ENCODE measurements around the gene SCIMP. TPM values are rescaled to one million over a fixed set of nuclear protein-coding genes. Genes with fewer than 3 reads are reported as not detected.
A peak's percentile ranks its signal among the peaks of the same experiment; 100 is the strongest.

Gene SCIMP
- total RNA-seq, 1 experiment from 2014 or later = not detected

DNA sequence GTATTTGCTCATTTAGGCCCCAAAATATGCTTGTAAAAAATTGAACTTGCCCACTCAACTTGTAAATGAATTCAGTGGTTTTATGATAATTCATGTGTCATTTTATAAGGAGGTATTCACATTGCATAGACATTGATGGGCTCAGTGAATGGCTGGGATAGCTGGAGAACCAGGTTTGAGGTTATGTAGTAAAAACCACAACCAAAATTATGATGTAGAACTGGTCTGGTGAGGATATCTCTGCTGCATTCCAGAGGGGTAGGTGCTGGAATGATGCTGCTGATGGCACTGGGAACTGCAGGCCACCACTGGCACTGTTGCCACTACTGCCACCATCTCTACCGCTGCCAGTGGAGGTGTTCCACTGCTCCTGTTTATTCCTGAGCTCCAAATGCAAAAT, 25.9 kb upstream of the SCIMP start:
- no TSS peak for BruUV-seq (replicated peaks)
- Histone ChIP-seq H2AFZ (no peak overlapping the region), H3K4me2 (peak overlapping the region; percentile 34), H4K20me1 (ENCODE audit: insufficient read depth) (no peaks in the 10 kb centered on the region), H3K4me1 (replicated peaks; ENCODE audit: insufficient read depth) (peaks cover 21% of the 10 kb centered on the region), H3K79me2 (ENCODE audit: low read depth) (no peaks in the 10 kb centered on the region), H3K36me3 (ENCODE audit: low read depth) (no peaks in the 10 kb centered on the region), H3K9me3 (ENCODE audit: insufficient read depth, low read depth) (no peaks in the 10 kb centered on the region), H3F3A (ENCODE audit: insufficient read depth, low read depth) (peaks cover 15% of the 10 kb centered on the region), H3K9me2 (ENCODE audit: insufficient read depth) (no peaks in the 10 kb centered on the region), H3K4me3 (no peak overlapping the region), H3K27ac (0 out of 2 replicates have a peak overlapping the region, but pooled peaks have one; percentile 21), H3K27me3 (ENCODE audit: insufficient read depth, low read depth) (no peaks in the 10 kb centered on the region)
- ChIA-PET POLR2A (ENCODE audit: unreplicated experiment) (no interaction called here), CTCF (interaction anchor here (0.7 kb wide), 1 partner anchor 49 kb away, joined by 6 read pairs; no protein-coding TSS in a partner anchor)
- peak; percentile 68 to 94 for DNase-seq
- intact Hi-C loops (cut with micrococcal nuclease; ENCODE audit: unreplicated experiment) = loop anchor here (2.0 kb wide), 1 partner anchor 22 kb away; the partner anchor contains the start of gene RABEP1
- TF ChIP-seq, protein P1, sequence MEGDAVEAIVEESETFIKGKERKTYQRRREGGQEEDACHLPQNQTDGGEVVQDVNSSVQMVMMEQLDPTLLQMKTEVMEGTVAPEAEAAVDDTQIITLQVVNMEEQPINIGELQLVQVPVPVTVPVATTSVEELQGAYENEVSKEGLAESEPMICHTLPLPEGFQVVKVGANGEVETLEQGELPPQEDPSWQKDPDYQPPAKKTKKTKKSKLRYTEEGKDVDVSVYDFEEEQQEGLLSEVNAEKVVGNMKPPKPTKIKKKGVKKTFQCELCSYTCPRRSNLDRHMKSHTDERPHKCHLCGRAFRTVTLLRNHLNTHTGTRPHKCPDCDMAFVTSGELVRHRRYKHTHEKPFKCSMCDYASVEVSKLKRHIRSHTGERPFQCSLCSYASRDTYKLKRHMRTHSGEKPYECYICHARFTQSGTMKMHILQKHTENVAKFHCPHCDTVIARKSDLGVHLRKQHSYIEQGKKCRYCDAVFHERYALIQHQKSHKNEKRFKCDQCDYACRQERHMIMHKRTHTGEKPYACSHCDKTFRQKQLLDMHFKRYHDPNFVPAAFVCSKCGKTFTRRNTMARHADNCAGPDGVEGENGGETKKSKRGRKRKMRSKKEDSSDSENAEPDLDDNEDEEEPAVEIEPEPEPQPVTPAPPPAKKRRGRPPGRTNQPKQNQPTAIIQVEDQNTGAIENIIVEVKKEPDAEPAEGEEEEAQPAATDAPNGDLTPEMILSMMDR (conservative IDR thresholded peaks at IDR 0.05) = no peak
- TF ChIP-seq EZH2 (IDR thresholded peaks at IDR 0.05; ENCODE audit: low read depth) = no peak

DNA sequence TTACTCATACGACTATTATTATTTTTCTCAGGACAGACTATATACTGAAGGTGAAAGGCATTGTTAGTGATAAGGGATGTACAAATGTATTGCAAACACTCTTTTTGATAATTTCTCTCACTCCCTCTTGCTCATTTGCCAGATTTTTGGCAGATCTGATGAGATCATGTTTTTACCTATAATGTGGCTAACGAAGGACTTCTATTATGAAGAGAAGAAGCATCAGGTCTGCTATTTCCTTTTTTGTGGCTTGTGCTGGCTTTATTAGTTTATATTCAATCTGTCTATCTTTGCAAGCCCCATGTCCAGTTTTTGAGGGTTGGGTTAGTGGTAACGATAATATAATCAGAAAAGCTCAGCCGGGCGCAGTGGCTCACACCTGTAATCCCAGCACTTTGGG, 22.5 kb upstream of the SCIMP start:
- Histone ChIP-seq H3F3A (ENCODE audit: insufficient read depth, low read depth) (peaks cover 15% of the 10 kb centered on the region), H3K9me3 (ENCODE audit: insufficient read depth, low read depth) (no peaks in the 10 kb centered on the region), H3K36me3 (ENCODE audit: low read depth) (no peaks in the 10 kb centered on the region), H3K9me2 (ENCODE audit: insufficient read depth) (no peaks in the 10 kb centered on the region), H3K27me3 (ENCODE audit: insufficient read depth, low read depth) (no peaks in the 10 kb centered on the region), H2AFZ (no peak overlapping the region), H3K4me1 (replicated peaks; ENCODE audit: insufficient read depth) (peaks cover 28% of the 10 kb centered on the region), H3K79me2 (ENCODE audit: low read depth) (no peaks in the 10 kb centered on the region), H4K20me1 (ENCODE audit: insufficient read depth) (no peaks in the 10 kb centered on the region), H3K4me2 (no peak overlapping the region), H3K4me3 (no peak overlapping the region), H3K27ac (no peak overlapping the region)
- intact Hi-C loops (cut with micrococcal nuclease; ENCODE audit: unreplicated experiment) = no loop called here
- ChIA-PET POLR2A (ENCODE audit: unreplicated experiment) (no interaction called here), CTCF (interaction anchor here (0.6 kb wide), 1 partner anchor 53 kb away, joined by 4 read pairs; no protein-coding TSS in a partner anchor)
- BruUV-seq (replicated peaks) = no TSS peak
- DNase-seq = no peak
- TF ChIP-seq, protein P1 (conservative IDR thresholded peaks at IDR 0.05) = no peak
- no peak for TF ChIP-seq EZH2 (IDR thresholded peaks at IDR 0.05; ENCODE audit: low read depth)

DNA sequence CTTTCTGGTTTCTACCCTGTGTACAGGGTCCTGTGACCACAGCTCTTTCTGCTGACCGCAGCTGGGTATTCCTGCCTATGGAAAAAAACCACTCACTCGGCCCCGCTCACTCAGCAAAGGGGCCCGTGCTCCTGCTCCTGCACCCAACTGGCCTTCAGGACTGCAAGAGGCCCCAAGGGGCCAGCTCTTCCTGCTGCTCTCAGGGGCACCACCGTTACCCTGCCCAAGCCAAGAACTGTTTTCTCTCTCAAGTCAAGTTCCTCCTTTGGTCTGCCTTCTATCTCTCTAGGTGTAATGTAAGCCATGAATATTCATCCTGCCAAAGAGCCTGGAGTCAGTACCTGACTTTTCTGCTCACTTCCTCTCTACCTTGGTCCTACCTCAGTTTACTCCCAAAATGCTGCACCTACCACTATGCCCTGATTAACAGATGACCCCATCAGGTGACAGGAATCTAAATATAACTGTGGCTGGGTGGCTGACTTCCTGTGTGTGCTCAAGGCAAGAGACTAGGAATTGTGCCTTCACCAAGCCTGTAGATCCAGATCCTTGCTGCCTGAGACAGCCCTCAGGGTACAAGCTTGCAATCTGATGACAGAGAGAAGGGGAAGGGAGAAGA, 20.4 kb upstream of the SCIMP start:
- Histone ChIP-seq H3K36me3 (ENCODE audit: low read depth) (no peaks in the 10 kb centered on the region), H3K4me1 (replicated peaks; ENCODE audit: insufficient read depth) (peaks cover 15% of the 10 kb centered on the region), H4K20me1 (ENCODE audit: insufficient read depth) (no peaks in the 10 kb centered on the region), H3K4me2 (peak overlapping the region; percentile 14), H3K9me2 (ENCODE audit: insufficient read depth) (no peaks in the 10 kb centered on the region), H3K27ac (no peak overlapping the region), H2AFZ (no peak overlapping the region), H3F3A (ENCODE audit: insufficient read depth, low read depth) (peaks cover 12% of the 10 kb centered on the region), H3K9me3 (ENCODE audit: insufficient read depth, low read depth) (no peaks in the 10 kb centered on the region), H3K4me3 (no peak overlapping the region), H3K27me3 (ENCODE audit: insufficient read depth, low read depth) (no peaks in the 10 kb centered on the region), H3K79me2 (ENCODE audit: low read depth) (no peaks in the 10 kb centered on the region)
- TF ChIP-seq EZH2 (IDR thresholded peaks at IDR 0.05; ENCODE audit: low read depth) = no peak
- intact Hi-C loops (cut with micrococcal nuclease; ENCODE audit: unreplicated experiment) = no loop called here
- ChIA-PET CTCF (interaction anchor here (0.6 to 0.7 kb wide), 2 partner anchors 43 to 55 kb away, joined by 3 read pairs; no protein-coding TSS in a partner anchor), POLR2A (ENCODE audit: unreplicated experiment) (no interaction called here)
- peak in 1 of 2 experiments; percentile 9 for DNase-seq
- BruUV-seq (replicated peaks) = no TSS peak
